Dendritic cell treated with granulocyte-macrophage colony-stimulating factor and Interleukin-4, amounts not matched to agents 40 ng/mL and 50 ng/mL, for 4 days (primary cell): ENCODE data around the gene DNAH2.

ENCODE experiments used
- H3K27ac Mint-ChIP-seq: one replicate; pipeline ENCODE4 v1.8.0; 2022; ENCODE audit warnings: mild to moderate bottlenecking, mixed read lengths
- H3K27me3 Mint-ChIP-seq: one replicate; pipeline ENCODE4 v1.8.0; 2022; ENCODE audit warnings: mild to moderate bottlenecking, mixed read lengths
- H3K36me3 Mint-ChIP-seq: one replicate; pipeline ENCODE4 v1.8.0; 2022; ENCODE audit warnings: low read depth, mixed read lengths
- H3K4me1 Mint-ChIP-seq: one replicate; pipeline ENCODE4 v1.8.0; 2022; ENCODE audit warnings: low read depth, mixed read lengths
- H3K4me3 Mint-ChIP-seq: one replicate; pipeline ENCODE4 v1.8.0; 2022; ENCODE audit warnings: mild to moderate bottlenecking, moderate library complexity, mixed read lengths
- H3K9me3 Mint-ChIP-seq: one replicate; pipeline ENCODE4 v1.8.0; 2022; ENCODE audit warnings: mixed read lengths
- intact Hi-C: fragments of 100-400 bp; cut with micrococcal nuclease; formaldehyde crosslinking; loops from one replicate; pipeline ENCODE4 v1.15.0; 2022

The DNAH2 gene

GRCh38 chr17:7842380-7843256, 125.1 kb downstream of the DNAH2 start:
- H3K4me3 Mint-ChIP-seq, result peak overlapping the region; percentile 93
- intact Hi-C loops, result loop anchor here (1.0 to 10.0 kb wide), 4 partner anchors 7 to 312 kb away; partner anchors contain the start of genes MPDU1, NAA38 and PER1
- H3K4me1 Mint-ChIP-seq, result peaks cover 66% of the 10 kb centered on the region
- no peaks in the 10 kb centered on the region for H3K27me3 Mint-ChIP-seq
- H3K27ac Mint-ChIP-seq, result peak overlapping the region; percentile 98
- no peaks in the 10 kb centered on the region for H3K9me3 Mint-ChIP-seq
- peaks cover 47% of the 10 kb centered on the region for H3K36me3 Mint-ChIP-seq

GRCh38 chr17:7843257-7843535, 125.7 kb downstream of the DNAH2 start:
- H3K27ac Mint-ChIP-seq, result peak overlapping the region; percentile 98
- peaks cover 47% of the 10 kb centered on the region for H3K36me3 Mint-ChIP-seq
- intact Hi-C loops, result loop anchor here (1.0 to 10.0 kb wide), 4 partner anchors 8 to 312 kb away; partner anchors contain the start of genes MPDU1, NAA38 and PER1
- no peaks in the 10 kb centered on the region for H3K9me3 Mint-ChIP-seq
- peak overlapping the region; percentile 93 for H3K4me3 Mint-ChIP-seq
- peaks cover 67% of the 10 kb centered on the region for H3K4me1 Mint-ChIP-seq
- no peaks in the 10 kb centered on the region for H3K27me3 Mint-ChIP-seq

- Mint-ChIP-seq H3K27me3 (no peaks in the 10 kb centered on the region), H3K4me3 (peak overlapping the region; percentile 93), H3K4me1 (peaks cover 64% of the 10 kb centered on the region), H3K9me3 (no peaks in the 10 kb centered on the region), H3K36me3 (peaks cover 47% of the 10 kb centered on the region), H3K27ac (peak overlapping the region; percentile 98)
- intact Hi-C loops, result loop anchor here (1.0 to 10.0 kb wide), 4 partner anchors 8 to 311 kb away; partner anchors contain the start of genes MPDU1, NAA38 and PER1
These were observed 126.2 kb downstream of the DNAH2 start for GRCh38 chr17:7843536-7844291.

GRCh38 chr17:7844292-7845154, 127.0 kb downstream of the DNAH2 start:
- Mint-ChIP-seq H3K4me3 (peak overlapping the region; percentile 93), H3K27me3 (no peaks in the 10 kb centered on the region)
- intact Hi-C loops, result loop anchor here (5.0 to 10.0 kb wide), 2 partner anchors 262 to 310 kb away; partner anchors contain the start of genes MPDU1 and PER1

GRCh38 chr17:7845359-7846062, 128.0 kb downstream of the DNAH2 start:
- peaks cover 65% of the 10 kb centered on the region for H3K4me1 Mint-ChIP-seq
- H3K36me3 Mint-ChIP-seq, result peaks cover 39% of the 10 kb centered on the region
- H3K4me3 Mint-ChIP-seq, result peak overlapping the region; percentile 93
- intact Hi-C loops, result loop anchor here (10.0 kb wide), 1 partner anchor 309 kb away; the partner anchor contains the start of gene PER1
- H3K9me3 Mint-ChIP-seq, result no peaks in the 10 kb centered on the region
- peak overlapping the region; percentile 98 for H3K27ac Mint-ChIP-seq
- no peaks in the 10 kb centered on the region for H3K27me3 Mint-ChIP-seq

More at GRCh38 chr17:7844292-7845154, 127.0 kb downstream of the DNAH2 start:
- no peaks in the 10 kb centered on the region for H3K9me3 Mint-ChIP-seq
- peak overlapping the region; percentile 98 for H3K27ac Mint-ChIP-seq
- H3K36me3 Mint-ChIP-seq, result peaks cover 47% of the 10 kb centered on the region
- peaks cover 64% of the 10 kb centered on the region for H3K4me1 Mint-ChIP-seq

GRCh38 chr17:7846063-7846735, 128.7 kb downstream of the DNAH2 start:
- H3K9me3 Mint-ChIP-seq, result no peaks in the 10 kb centered on the region
- peak overlapping the region; percentile 93 for H3K4me3 Mint-ChIP-seq
- peaks cover 65% of the 10 kb centered on the region for H3K4me1 Mint-ChIP-seq
- intact Hi-C loops, result loop anchor here (10.0 kb wide), 1 partner anchor 309 kb away; the partner anchor contains the start of gene PER1
- peak overlapping the region; percentile 98 for H3K27ac Mint-ChIP-seq
- peaks cover 33% of the 10 kb centered on the region for H3K36me3 Mint-ChIP-seq
- no peaks in the 10 kb centered on the region for H3K27me3 Mint-ChIP-seq

GRCh38 chr17:7846765-7847661, 129.5 kb downstream of the DNAH2 start:
- H3K4me3 Mint-ChIP-seq, result no peak overlapping the region
- H3K27me3 Mint-ChIP-seq, result no peaks in the 10 kb centered on the region
- H3K36me3 Mint-ChIP-seq, result peaks cover 25% of the 10 kb centered on the region
- peaks cover 69% of the 10 kb centered on the region for H3K4me1 Mint-ChIP-seq
- no peaks in the 10 kb centered on the region for H3K9me3 Mint-ChIP-seq
- intact Hi-C loops, result loop anchor here (10.0 kb wide), 1 partner anchor 308 kb away; the partner anchor contains the start of gene PER1
- peak overlapping the region; percentile 98 for H3K27ac Mint-ChIP-seq

- H3K4me3 Mint-ChIP-seq, result no peak overlapping the region
- peaks cover 69% of the 10 kb centered on the region for H3K4me1 Mint-ChIP-seq
These were observed 130.6 kb downstream of the DNAH2 start for GRCh38 chr17:7848131-7848579.

GRCh38 chr17:7848739-7849129, 131.2 kb downstream of the DNAH2 start:
- Mint-ChIP-seq H3K9me3 (no peaks in the 10 kb centered on the region), H3K4me3 (no peak overlapping the region), H3K27me3 (no peaks in the 10 kb centered on the region), H3K4me1 (peaks cover 69% of the 10 kb centered on the region), H3K27ac (no peak overlapping the region), H3K36me3 (peaks cover 9% of the 10 kb centered on the region)
- intact Hi-C loops, result loop anchor here (10.0 kb wide), 1 partner anchor 306 kb away; the partner anchor contains the start of gene PER1

More at GRCh38 chr17:7848131-7848579, 130.6 kb downstream of the DNAH2 start:
- Mint-ChIP-seq H3K9me3 (no peaks in the 10 kb centered on the region), H3K27ac (peak overlapping the region; percentile 27), H3K36me3 (peaks cover 14% of the 10 kb centered on the region), H3K27me3 (no peaks in the 10 kb centered on the region)
- intact Hi-C loops, result loop anchor here (10.0 kb wide), 1 partner anchor 307 kb away; the partner anchor contains the start of gene PER1

GRCh38 chr17:7849130-7849750, 131.7 kb downstream of the DNAH2 start:
- H3K27me3 Mint-ChIP-seq, result no peaks in the 10 kb centered on the region
- no peak overlapping the region for H3K27ac Mint-ChIP-seq
- intact Hi-C loops, result loop anchor here (10.0 kb wide), 1 partner anchor 306 kb away; the partner anchor contains the start of gene PER1
- H3K36me3 Mint-ChIP-seq, result peaks cover 4% of the 10 kb centered on the region
- H3K4me1 Mint-ChIP-seq, result peaks cover 69% of the 10 kb centered on the region
- no peak overlapping the region for H3K4me3 Mint-ChIP-seq
- H3K9me3 Mint-ChIP-seq, result no peaks in the 10 kb centered on the region
